ENCODE results near the gene PDXK. TPM values are rescaled to one million over a fixed set of nuclear protein-coding genes. Genes with fewer than 3 reads are reported as not detected.

PDXK gene
- polyA plus RNA-seq, 1 donor (not counting 4 experiments of a cell fraction or from before 2014, with no cell fraction given): 144 TPM

DNA sequence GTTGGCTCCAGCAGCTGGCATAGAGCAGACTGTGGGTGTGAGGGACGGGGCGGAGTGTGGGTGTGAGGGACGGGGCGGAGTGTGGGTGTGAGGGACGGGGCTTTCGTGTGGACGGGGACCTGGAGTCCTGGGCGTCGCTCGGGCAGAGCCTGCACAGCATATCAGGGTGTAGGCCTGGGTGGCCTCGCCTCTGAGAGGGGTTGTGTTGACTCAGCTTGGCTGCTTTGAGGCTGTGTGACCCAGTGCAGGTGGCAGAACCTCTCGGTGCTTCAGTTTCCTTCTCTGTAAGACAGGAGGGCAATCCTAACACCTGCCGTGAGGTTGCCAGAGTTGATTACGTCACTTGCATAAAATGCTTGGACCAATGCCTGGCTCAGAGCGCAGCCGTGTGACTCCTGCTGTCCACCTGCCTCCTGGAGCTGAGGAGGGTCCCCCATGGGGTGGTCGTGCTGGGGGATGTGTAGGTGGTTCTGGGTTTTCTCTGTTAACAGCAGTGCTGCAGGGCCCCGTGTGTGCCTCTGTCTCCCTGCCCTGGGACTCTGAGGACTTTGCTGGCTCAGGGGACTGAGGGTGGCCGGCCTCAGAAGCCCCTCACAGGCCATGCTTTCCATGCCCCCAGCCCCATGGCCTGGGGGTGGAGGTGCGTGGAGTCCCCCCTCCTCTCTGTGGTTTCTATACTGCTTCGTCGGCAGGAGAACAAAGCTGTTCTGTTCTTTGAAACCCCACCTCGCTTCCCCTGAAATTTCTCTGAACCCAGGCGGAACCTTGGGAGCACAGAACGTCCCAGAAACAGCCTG, 15.4 kb downstream of the PDXK start:
- TF ChIP-seq, protein P1, sequence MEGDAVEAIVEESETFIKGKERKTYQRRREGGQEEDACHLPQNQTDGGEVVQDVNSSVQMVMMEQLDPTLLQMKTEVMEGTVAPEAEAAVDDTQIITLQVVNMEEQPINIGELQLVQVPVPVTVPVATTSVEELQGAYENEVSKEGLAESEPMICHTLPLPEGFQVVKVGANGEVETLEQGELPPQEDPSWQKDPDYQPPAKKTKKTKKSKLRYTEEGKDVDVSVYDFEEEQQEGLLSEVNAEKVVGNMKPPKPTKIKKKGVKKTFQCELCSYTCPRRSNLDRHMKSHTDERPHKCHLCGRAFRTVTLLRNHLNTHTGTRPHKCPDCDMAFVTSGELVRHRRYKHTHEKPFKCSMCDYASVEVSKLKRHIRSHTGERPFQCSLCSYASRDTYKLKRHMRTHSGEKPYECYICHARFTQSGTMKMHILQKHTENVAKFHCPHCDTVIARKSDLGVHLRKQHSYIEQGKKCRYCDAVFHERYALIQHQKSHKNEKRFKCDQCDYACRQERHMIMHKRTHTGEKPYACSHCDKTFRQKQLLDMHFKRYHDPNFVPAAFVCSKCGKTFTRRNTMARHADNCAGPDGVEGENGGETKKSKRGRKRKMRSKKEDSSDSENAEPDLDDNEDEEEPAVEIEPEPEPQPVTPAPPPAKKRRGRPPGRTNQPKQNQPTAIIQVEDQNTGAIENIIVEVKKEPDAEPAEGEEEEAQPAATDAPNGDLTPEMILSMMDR (optimal IDR thresholded peaks at IDR 0.05 in 1 of 3, IDR thresholded peaks at IDR 0.05 in 1 of 3, conservative IDR thresholded peaks at IDR 0.05 in 1 of 3; ENCODE audit: extremely low read depth in 1 of 3, insufficient read depth in 2 of 3, low read length in 3 of 3): no peak
- no peak for TF ChIP-seq EZH2 (IDR thresholded peaks at IDR 0.05; ENCODE audit: low read length)
- Histone ChIP-seq H3K27ac (ENCODE audit: control insufficient read depth, insufficient read depth, low read length) (peak overlapping the region; percentile 42), H3K79me2 (ENCODE audit: control insufficient read depth, insufficient read depth, low read length) (peaks cover 76% of the 10 kb centered on the region), H3K4me3 (ENCODE audit: control insufficient read depth in 2 of 3, extremely low read depth in 1 of 3, insufficient read depth in 2 of 3, low read depth in 1 of 3, low read length in 3 of 3) (no peak overlapping the region), H3K36me3 (ENCODE audit: control insufficient read depth in 2 of 2, extremely low read depth in 1 of 2, insufficient read depth in 2 of 2, low read length in 2 of 2) (peaks cover 19 to 39% of the 10 kb centered on the region in 2 experiments), H4K20me1 (ENCODE audit: control insufficient read depth, extremely low read depth, insufficient read depth, low read length) (peaks cover 16% of the 10 kb centered on the region), H3K9me3 (ENCODE audit: control insufficient read depth, low read depth, low read length) (peaks cover 2% of the 10 kb centered on the region), H3K4me1 (ENCODE audit: control insufficient read depth, extremely low read depth, insufficient read depth, low read length) (peaks cover 14% of the 10 kb centered on the region), H3K27me3 (ENCODE audit: control insufficient read depth, extremely low read depth, insufficient read depth, low read length) (no peaks in the 10 kb centered on the region), H3K9me1 (ENCODE audit: control insufficient read depth, extremely low read depth, insufficient read depth, low read length) (peaks cover 4% of the 10 kb centered on the region), H3K9ac (ENCODE audit: control insufficient read depth, extremely low read depth, insufficient read depth, low read length) (peak overlapping the region; percentile 50), H3K4me2 (ENCODE audit: control insufficient read depth, extremely low read depth, insufficient read depth, low read depth, low read length) (peak overlapping the region; percentile 45), H2AFZ (ENCODE audit: control insufficient read depth, low read length) (no peak overlapping the region)
- dilution Hi-C loops (cut with MboI; ENCODE audit: extremely low pct_ligation_motif_present, low sequenced_read_pairs): no loop called here
- DNase-seq (ENCODE audit: low read depth, low spot score) (no peak), FAIRE-seq (peak; percentile 23)

DNA sequence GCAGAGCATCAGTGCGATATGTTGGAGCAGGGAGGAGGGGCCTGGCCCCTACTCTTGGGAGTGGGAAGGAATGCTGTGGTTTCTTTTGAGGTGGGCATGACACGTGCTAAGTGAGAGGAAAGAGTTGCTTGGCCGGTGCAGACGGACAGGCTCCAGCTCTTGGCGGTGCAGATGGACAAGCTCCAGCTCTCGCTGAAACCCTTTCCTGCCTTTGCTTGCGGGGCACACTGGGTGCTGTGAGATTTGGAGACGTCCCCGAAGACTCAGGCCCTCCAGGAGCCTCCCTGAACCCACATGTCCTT, 15.9 kb downstream of the PDXK start:
- H3K4me2 ChIP-seq (ENCODE audit: control insufficient read depth, extremely low read depth, insufficient read depth, low read depth, low read length): no peak overlapping the region
- TF ChIP-seq EZH2 (IDR thresholded peaks at IDR 0.05; ENCODE audit: low read length): no peak
- TF ChIP-seq, protein P1 (optimal IDR thresholded peaks at IDR 0.05 in 1 of 3, IDR thresholded peaks at IDR 0.05 in 1 of 3, conservative IDR thresholded peaks at IDR 0.05 in 1 of 3; ENCODE audit: extremely low read depth in 1 of 3, insufficient read depth in 2 of 3, low read length in 3 of 3): no peak
- peaks cover 16% of the 10 kb centered on the region for H4K20me1 ChIP-seq (ENCODE audit: control insufficient read depth, extremely low read depth, insufficient read depth, low read length)
- H3K36me3 ChIP-seq (ENCODE audit: control insufficient read depth in 2 of 2, extremely low read depth in 1 of 2, insufficient read depth in 2 of 2, low read length in 2 of 2): peaks cover 19 to 39% of the 10 kb centered on the region in 2 experiments
- peaks cover 2% of the 10 kb centered on the region for H3K9me3 ChIP-seq (ENCODE audit: control insufficient read depth, low read depth, low read length)
- H3K27ac ChIP-seq (ENCODE audit: control insufficient read depth, insufficient read depth, low read length): no peak overlapping the region
- H3K9me1 ChIP-seq (ENCODE audit: control insufficient read depth, extremely low read depth, insufficient read depth, low read length): peaks cover 2% of the 10 kb centered on the region
- FAIRE-seq (no peak), DNase-seq (ENCODE audit: low read depth, low spot score) (no peak)
- dilution Hi-C loops (cut with MboI; ENCODE audit: extremely low pct_ligation_motif_present, low sequenced_read_pairs): no loop called here
- H3K27me3 ChIP-seq (ENCODE audit: control insufficient read depth, extremely low read depth, insufficient read depth, low read length): no peaks in the 10 kb centered on the region
- no peak overlapping the region for H2AFZ ChIP-seq (ENCODE audit: control insufficient read depth, low read length)
- H3K79me2 ChIP-seq (ENCODE audit: control insufficient read depth, insufficient read depth, low read length): peaks cover 71% of the 10 kb centered on the region
- peaks cover 13% of the 10 kb centered on the region for H3K4me1 ChIP-seq (ENCODE audit: control insufficient read depth, extremely low read depth, insufficient read depth, low read length)
- no peak overlapping the region for H3K4me3 ChIP-seq (ENCODE audit: control insufficient read depth in 2 of 3, extremely low read depth in 1 of 3, insufficient read depth in 2 of 3, low read depth in 1 of 3, low read length in 3 of 3)
- no peak overlapping the region for H3K9ac ChIP-seq (ENCODE audit: control insufficient read depth, extremely low read depth, insufficient read depth, low read length)
